Measurements from ENCODE around the gene TTC34.

TTC34 gene

DNA sequence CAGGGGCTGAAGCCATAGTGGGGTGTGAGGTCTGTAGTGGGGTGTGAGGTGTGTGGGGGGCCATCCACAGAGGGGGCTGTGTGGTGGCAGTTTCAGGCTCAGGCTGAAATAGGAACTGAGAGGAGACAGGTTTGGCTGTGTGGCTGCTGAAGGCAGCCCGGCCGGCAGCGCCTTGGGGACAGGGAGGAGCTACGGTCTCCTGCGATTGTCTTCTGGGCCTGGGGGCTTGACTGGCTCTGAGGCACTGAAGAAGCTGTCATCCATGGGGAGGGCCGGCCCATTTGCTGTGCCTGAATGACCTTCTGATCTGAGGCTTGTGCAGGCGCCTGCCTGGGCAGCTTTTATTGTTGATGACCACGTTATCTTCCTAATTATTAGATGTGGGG is 10.0 kb upstream of the TTC34 start:
- H3K4me3 ChIP-seq (replicated peaks in 1 of 2; ENCODE audit: low read depth in 2 of 2, low read length in 2 of 2), result no peak overlapping the region
- DNase-seq (ENCODE audit: low read depth in 2 of 2), result no peak
- TF ChIP-seq, protein P1, sequence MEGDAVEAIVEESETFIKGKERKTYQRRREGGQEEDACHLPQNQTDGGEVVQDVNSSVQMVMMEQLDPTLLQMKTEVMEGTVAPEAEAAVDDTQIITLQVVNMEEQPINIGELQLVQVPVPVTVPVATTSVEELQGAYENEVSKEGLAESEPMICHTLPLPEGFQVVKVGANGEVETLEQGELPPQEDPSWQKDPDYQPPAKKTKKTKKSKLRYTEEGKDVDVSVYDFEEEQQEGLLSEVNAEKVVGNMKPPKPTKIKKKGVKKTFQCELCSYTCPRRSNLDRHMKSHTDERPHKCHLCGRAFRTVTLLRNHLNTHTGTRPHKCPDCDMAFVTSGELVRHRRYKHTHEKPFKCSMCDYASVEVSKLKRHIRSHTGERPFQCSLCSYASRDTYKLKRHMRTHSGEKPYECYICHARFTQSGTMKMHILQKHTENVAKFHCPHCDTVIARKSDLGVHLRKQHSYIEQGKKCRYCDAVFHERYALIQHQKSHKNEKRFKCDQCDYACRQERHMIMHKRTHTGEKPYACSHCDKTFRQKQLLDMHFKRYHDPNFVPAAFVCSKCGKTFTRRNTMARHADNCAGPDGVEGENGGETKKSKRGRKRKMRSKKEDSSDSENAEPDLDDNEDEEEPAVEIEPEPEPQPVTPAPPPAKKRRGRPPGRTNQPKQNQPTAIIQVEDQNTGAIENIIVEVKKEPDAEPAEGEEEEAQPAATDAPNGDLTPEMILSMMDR (IDR thresholded peaks at IDR 0.05; ENCODE audit: low read depth, low read length), result no peak

DNA sequence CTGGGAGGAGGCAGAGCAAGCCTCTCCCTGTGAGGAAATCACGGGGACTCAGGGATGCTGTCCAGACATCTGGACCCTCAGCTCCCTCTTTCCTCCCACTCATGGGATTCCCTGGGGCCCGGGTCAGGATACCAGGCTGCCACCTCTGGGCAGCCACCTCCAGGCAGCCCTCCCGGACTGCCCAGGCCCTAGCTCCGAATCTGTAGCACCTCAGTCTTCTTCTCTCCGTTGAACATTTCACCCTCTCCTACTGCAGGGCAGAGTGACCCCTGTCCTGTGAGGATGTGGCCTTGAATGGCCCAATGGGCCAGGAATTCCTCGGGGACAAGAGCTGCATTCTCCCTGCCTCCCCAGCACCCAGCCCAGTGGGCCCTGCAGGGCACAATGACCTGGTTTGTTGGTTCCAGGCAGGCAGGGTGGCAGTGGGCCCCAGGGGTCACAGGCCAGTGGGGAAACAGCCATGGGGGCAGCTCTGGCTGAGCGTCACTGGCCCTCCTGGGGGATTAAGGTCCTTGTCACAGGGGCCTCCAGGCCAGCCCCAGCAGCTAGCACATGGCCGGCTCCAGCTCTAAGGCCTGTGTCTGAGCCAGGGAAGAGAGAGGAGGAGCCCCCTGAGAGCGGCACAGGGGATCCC is 9.5 kb upstream of the TTC34 start:
- DNase-seq (ENCODE audit: low read depth in 2 of 2), result no peak
- TF ChIP-seq, protein P1 (IDR thresholded peaks at IDR 0.05; ENCODE audit: low read depth, low read length), result no peak
- H3K4me3 ChIP-seq (replicated peaks in 1 of 2; ENCODE audit: low read depth in 2 of 2, low read length in 2 of 2), result no peak overlapping the region

DNA sequence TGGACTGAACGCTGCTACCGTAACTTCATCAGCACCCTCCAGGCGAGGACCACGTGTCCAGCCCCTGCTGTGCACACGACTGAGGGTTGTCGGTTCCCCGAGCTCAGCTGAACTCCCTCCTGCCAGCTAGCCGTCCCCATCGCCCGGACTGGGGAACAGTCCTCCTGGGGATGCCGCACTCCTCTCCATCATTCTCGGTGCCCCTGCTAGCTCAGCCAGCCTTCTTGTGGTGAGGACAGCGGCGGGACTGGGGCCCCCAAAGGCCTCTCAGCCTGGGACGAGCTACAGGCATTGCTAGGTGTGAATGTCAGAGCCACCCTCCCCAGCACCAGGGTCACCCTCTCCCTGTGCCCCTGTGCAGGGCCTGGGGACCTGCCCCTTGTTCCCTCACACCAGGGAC is 8.8 kb upstream of the TTC34 start:
- TF ChIP-seq, protein P1 (IDR thresholded peaks at IDR 0.05; ENCODE audit: low read depth, low read length), result no peak
- no peak for DNase-seq (ENCODE audit: low read depth in 2 of 2)
- no peak overlapping the region for H3K4me3 ChIP-seq (replicated peaks in 1 of 2; ENCODE audit: low read depth in 2 of 2, low read length in 2 of 2)

DNA sequence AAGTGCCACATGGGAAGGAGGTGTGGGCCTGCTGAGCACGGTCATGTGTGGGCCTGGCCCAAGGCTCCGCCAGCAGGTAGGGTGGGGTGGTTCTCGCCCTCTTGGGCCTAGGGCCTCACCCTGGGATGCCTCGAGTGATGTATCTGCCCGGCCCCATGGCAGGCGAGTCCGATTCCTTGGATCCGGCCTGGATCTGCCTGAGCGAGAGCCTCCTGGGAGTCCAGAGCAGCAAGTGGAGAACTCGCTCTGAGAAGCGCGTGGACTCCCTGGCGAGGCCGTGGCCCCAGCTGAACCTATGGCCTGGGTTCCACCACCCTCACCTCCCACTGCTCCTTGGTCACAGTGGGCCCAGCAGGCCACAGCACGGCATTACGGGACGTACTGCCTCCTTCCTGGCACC is 8.2 kb upstream of the TTC34 start:
- DNase-seq (ENCODE audit: low read depth in 2 of 2), result no peak

DNA sequence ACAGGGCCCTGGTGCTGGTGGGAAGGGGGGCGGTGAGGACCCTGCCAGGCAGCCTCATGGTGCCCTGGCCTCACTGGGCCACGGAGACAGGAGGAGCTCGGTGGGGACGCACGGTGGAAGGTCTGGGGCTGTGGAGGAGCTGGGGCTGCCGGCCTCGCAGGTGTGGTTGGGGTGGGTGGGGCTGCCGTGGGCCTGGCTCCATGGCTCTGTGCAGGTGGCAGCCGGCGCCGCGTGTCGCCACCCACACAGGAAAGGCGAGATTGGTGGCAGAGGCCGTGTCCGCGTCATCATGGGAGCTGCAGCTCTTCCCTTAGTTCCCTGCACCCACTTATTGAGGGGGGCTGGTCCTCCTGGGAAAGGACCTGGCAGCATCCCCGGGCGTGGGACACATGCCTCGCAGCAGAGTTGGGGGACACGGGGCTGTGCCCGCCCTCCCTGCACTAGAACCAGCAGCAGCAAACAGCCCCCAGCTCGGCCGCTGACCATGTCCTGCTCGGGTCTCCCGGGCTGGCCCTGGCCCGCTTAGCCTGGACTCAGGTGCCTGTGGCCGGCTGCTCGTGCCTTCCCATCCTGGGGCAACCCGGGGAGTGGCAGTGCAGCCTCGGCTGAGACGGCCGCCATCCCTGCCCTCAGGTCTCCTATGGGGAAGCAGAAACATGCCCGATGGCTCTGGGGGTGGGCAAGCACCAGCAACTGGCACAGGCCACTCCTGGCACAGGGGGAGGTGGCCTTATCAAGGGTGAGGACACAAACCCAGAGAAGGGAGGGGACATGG is 7.5 kb upstream of the TTC34 start:
- H3K4me3 ChIP-seq (replicated peaks in 1 of 2; ENCODE audit: low read depth in 2 of 2, low read length in 2 of 2), result no peak overlapping the region
- TF ChIP-seq, protein P1 (IDR thresholded peaks at IDR 0.05; ENCODE audit: low read depth, low read length), result no peak
- no peak for DNase-seq (ENCODE audit: low read depth in 2 of 2)

More for the DNA sequence above, 8.2 kb upstream of the TTC34 start:
- no peak overlapping the region for H3K4me3 ChIP-seq (replicated peaks in 1 of 2; ENCODE audit: low read depth in 2 of 2, low read length in 2 of 2)
- TF ChIP-seq, protein P1 (IDR thresholded peaks at IDR 0.05; ENCODE audit: low read depth, low read length), result no peak

DNA sequence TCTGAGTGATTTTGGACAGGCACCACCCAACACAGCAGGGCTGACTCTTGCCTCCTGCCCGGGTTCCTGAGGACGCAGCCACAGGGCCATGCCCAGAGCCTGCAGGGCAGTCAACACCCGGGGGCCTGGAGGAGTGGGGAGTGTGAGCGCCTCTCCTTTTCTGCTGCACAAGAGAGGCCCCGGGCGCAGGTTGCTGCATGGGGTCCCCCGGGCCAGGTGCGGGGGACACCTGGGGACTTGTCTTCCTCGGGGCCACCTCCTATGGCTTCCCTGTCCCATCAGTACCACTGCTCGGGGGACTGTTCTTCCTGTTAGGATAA is 6.9 kb upstream of the TTC34 start:
- no peak overlapping the region for H3K4me3 ChIP-seq (replicated peaks in 1 of 2; ENCODE audit: low read depth in 2 of 2, low read length in 2 of 2)
- TF ChIP-seq, protein P1 (IDR thresholded peaks at IDR 0.05; ENCODE audit: low read depth, low read length), result no peak
- no peak for DNase-seq (ENCODE audit: low read depth in 2 of 2)
